ENCODE data around the gene FAM47E.

DNA sequence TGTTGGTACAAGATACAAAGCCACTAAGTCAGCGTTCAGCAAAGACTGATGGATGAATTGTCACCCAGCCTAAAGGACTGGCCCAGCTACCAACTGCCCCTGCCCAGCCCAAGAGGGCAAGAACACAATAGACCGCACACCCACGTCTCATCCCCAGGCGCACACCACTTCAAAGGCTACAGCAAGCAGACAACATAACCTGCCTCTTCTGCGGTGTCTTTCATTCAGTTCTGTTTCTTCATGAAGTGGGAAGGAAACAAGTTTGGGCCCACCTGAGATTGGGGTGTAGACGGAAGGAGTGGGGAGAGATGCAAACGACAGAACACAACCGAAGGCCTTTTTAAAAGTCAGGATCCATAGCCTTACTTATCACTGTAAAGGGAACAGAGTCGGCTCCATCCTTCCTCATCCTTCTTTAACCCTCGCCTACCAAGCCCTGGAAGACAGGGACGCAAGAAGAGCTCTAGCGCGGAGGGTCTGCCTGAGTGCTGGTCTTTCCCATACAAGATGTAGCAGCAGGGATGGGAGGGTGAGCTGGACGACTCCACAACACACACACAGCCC lies 38.6 kb upstream of the FAM47E start:
- TF ChIP-seq POLR2A (IDR thresholded peaks at IDR 0.05; ENCODE audit: low read depth, low read length) = no peak
- TF ChIP-seq, protein P1, sequence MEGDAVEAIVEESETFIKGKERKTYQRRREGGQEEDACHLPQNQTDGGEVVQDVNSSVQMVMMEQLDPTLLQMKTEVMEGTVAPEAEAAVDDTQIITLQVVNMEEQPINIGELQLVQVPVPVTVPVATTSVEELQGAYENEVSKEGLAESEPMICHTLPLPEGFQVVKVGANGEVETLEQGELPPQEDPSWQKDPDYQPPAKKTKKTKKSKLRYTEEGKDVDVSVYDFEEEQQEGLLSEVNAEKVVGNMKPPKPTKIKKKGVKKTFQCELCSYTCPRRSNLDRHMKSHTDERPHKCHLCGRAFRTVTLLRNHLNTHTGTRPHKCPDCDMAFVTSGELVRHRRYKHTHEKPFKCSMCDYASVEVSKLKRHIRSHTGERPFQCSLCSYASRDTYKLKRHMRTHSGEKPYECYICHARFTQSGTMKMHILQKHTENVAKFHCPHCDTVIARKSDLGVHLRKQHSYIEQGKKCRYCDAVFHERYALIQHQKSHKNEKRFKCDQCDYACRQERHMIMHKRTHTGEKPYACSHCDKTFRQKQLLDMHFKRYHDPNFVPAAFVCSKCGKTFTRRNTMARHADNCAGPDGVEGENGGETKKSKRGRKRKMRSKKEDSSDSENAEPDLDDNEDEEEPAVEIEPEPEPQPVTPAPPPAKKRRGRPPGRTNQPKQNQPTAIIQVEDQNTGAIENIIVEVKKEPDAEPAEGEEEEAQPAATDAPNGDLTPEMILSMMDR (IDR thresholded peaks at IDR 0.05; ENCODE audit: extremely low read depth in 1 of 2, insufficient read depth in 1 of 2, low read depth in 1 of 2, low read length in 2 of 2) = no peak
- no peak for TF ChIP-seq JUN (IDR thresholded peaks at IDR 0.05; ENCODE audit: borderline replicate concordance, insufficient read depth, insufficient read length, low read depth)
- no peak for TF ChIP-seq GATA2 (IDR thresholded peaks at IDR 0.05; ENCODE audit: insufficient read depth, insufficient read length, low read depth, low read length)
- no peak for TF ChIP-seq FOS (IDR thresholded peaks at IDR 0.05; ENCODE audit: borderline replicate concordance, insufficient read depth, low read length)
- no peak for TF ChIP-seq POLR2AphosphoS5 (IDR thresholded peaks at IDR 0.05; ENCODE audit: insufficient read depth, low read depth, low read length)

All from endothelial cell of umbilical vein (primary cell).